ENCODE data around the gene FXYD3. TPM values are rescaled to one million over a fixed set of nuclear protein-coding genes. Genes with fewer than 3 reads are reported as not detected.

Gene FXYD3
- total and polyA plus RNA-seq, 2 experiments from 2014 or later, result 0.81 TPM; not detected in 1

DNA sequence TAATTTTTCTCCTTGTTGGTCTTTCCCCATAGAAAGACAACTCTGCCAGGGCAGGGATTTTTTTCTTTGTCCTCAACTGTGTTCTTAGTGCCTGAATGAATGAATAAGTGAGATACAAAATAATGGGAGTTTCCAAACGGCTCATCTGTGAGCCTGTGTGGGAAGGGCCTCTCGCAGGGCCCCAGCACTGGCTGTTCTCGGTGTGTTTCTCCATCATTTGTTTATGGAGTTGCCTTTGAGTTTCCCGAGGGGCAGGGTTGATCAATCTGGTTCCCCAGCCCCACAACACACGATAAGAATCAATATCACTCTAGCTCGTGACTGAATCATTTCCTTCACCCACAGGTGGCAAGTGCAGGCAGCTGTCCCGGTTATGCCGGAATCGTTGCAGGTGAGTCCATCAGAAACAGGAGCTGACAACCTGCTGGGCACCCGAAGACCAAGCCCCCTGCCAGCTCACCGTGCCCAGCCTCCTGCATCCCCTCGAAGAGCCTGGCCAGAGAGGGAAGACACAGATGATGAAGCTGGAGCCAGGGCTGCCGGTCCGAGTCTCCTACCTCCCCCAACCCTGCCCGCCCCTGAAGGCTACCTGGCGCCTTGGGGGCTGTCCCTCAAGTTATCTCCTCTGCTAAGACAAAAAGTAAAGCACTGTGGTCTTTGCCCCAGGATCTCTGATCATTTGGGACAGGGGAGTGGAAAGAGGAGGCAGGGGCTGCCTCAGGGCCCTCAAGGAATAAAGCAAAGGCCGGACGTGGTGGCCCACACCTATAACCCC, 53.8 kb downstream of the FXYD3 start:
- peaks cover 12% of the 10 kb centered on the region for H3K9me3 Mint-ChIP-seq
- H3K36me3 Mint-ChIP-seq (ENCODE audit: low read depth), result peaks cover 69% of the 10 kb centered on the region
- no peak overlapping the region for H3K4me2 ChIP-seq
- DNase-seq (ENCODE audit: low spot score) (no peak), ATAC-seq (no peak)
- no peak overlapping the region for H2AFZ ChIP-seq
- no peaks in the 10 kb centered on the region for H3K4me1 Mint-ChIP-seq
- peaks cover 4% of the 10 kb centered on the region for H3K27me3 Mint-ChIP-seq (ENCODE audit: insufficient read depth, low read depth, poor library complexity)
- H4K20me1 ChIP-seq (replicated peaks; ENCODE audit: insufficient read depth), result peaks cover 2% of the 10 kb centered on the region; the same call in 1 of the 2 replicates
- H3K27ac ChIP-seq (ENCODE audit: low read depth), result no peak overlapping the region
- H3K27ac Mint-ChIP-seq, result no peak overlapping the region
- TF ChIP-seq, protein P1, sequence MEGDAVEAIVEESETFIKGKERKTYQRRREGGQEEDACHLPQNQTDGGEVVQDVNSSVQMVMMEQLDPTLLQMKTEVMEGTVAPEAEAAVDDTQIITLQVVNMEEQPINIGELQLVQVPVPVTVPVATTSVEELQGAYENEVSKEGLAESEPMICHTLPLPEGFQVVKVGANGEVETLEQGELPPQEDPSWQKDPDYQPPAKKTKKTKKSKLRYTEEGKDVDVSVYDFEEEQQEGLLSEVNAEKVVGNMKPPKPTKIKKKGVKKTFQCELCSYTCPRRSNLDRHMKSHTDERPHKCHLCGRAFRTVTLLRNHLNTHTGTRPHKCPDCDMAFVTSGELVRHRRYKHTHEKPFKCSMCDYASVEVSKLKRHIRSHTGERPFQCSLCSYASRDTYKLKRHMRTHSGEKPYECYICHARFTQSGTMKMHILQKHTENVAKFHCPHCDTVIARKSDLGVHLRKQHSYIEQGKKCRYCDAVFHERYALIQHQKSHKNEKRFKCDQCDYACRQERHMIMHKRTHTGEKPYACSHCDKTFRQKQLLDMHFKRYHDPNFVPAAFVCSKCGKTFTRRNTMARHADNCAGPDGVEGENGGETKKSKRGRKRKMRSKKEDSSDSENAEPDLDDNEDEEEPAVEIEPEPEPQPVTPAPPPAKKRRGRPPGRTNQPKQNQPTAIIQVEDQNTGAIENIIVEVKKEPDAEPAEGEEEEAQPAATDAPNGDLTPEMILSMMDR (conservative IDR thresholded peaks at IDR 0.05; ENCODE audit: low read depth in 2 of 2), result no peak
- TF ChIP-seq JUNB (IDR thresholded peaks at IDR 0.05; ENCODE audit: unreplicated experiment), result no peak
- no peak for TF ChIP-seq NANOG (IDR thresholded peaks at IDR 0.05; ENCODE audit: borderline replicate concordance)
- TF ChIP-seq ZNF331 (CRISPR knock-in tag; IDR thresholded peaks at IDR 0.05; ENCODE audit: low read depth), result no peak
- no peak for TF ChIP-seq EZH2 (IDR thresholded peaks at IDR 0.05; ENCODE audit: low read depth, unreplicated experiment)
- TF ChIP-seq, protein P2, sequence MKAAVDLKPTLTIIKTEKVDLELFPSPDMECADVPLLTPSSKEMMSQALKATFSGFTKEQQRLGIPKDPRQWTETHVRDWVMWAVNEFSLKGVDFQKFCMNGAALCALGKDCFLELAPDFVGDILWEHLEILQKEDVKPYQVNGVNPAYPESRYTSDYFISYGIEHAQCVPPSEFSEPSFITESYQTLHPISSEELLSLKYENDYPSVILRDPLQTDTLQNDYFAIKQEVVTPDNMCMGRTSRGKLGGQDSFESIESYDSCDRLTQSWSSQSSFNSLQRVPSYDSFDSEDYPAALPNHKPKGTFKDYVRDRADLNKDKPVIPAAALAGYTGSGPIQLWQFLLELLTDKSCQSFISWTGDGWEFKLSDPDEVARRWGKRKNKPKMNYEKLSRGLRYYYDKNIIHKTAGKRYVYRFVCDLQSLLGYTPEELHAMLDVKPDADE (IDR thresholded peaks at IDR 0.05), result no peak
- TF ChIP-seq, protein P3, sequence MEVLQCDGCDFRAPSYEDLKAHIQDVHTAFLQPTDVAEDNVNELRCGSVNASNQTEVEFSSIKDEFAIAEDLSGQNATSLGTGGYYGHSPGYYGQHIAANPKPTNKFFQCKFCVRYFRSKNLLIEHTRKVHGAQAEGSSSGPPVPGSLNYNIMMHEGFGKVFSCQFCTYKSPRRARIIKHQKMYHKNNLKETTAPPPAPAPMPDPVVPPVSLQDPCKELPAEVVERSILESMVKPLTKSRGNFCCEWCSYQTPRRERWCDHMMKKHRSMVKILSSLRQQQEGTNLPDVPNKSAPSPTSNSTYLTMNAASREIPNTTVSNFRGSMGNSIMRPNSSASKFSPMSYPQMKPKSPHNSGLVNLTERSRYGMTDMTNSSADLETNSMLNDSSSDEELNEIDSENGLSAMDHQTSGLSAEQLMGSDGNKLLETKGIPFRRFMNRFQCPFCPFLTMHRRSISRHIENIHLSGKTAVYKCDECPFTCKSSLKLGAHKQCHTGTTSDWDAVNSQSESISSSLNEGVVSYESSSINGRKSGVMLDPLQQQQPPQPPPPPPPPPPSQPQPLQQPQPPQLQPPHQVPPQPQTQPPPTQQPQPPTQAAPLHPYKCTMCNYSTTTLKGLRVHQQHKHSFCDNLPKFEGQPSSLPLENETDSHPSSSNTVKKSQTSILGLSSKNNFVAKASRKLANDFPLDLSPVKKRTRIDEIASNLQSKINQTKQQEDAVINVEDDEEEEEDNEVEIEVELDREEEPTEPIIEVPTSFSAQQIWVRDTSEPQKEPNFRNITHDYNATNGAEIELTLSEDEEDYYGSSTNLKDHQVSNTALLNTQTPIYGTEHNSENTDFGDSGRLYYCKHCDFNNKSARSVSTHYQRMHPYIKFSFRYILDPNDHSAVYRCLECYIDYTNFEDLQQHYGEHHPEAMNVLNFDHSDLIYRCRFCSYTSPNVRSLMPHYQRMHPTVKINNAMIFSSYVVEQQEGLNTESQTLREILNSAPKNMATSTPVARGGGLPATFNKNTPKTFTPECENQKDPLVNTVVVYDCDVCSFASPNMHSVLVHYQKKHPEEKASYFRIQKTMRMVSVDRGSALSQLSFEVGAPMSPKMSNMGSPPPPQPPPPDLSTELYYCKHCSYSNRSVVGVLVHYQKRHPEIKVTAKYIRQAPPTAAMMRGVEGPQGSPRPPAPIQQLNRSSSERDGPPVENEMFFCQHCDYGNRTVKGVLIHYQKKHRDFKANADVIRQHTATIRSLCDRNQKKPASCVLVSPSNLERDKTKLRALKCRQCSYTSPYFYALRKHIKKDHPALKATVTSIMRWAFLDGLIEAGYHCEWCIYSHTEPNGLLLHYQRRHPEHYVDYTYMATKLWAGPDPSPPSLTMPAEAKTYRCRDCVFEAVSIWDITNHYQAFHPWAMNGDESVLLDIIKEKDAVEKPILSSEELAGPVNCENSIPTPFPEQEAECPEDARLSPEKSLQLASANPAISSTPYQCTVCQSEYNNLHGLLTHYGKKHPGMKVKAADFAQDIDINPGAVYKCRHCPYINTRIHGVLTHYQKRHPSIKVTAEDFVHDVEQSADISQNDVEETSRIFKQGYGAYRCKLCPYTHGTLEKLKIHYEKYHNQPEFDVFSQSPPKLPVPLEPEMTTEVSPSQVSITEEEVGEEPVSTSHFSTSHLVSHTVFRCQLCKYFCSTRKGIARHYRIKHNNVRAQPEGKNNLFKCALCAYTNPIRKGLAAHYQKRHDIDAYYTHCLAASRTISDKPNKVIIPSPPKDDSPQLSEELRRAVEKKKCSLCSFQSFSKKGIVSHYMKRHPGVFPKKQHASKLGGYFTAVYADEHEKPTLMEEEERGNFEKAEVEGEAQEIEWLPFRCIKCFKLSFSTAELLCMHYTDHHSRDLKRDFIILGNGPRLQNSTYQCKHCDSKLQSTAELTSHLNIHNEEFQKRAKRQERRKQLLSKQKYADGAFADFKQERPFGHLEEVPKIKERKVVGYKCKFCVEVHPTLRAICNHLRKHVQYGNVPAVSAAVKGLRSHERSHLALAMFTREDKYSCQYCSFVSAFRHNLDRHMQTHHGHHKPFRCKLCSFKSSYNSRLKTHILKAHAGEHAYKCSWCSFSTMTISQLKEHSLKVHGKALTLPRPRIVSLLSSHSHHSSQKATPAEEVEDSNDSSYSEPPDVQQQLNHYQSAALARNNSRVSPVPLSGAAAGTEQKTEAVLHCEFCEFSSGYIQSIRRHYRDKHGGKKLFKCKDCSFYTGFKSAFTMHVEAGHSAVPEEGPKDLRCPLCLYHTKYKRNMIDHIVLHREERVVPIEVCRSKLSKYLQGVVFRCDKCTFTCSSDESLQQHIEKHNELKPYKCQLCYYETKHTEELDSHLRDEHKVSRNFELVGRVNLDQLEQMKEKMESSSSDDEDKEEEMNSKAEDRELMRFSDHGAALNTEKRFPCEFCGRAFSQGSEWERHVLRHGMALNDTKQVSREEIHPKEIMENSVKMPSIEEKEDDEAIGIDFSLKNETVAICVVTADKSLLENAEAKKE (CRISPR knock-in tag; IDR thresholded peaks at IDR 0.05), result no peak
- H3K27me3 ChIP-seq (ENCODE audit: insufficient read depth), result no peaks in the 10 kb centered on the region
- no peak overlapping the region for H3K4me3 Mint-ChIP-seq
- H3K9me2 ChIP-seq (ENCODE audit: insufficient read depth), result no peaks in the 10 kb centered on the region
- H3F3A ChIP-seq (replicated peaks; ENCODE audit: low read depth), result no peaks in the 10 kb centered on the region
- peaks cover 37% of the 10 kb centered on the region for H3K36me3 ChIP-seq (ENCODE audit: insufficient read depth)
- H3K79me2 ChIP-seq (replicated peaks; ENCODE audit: insufficient read depth), result no peaks in the 10 kb centered on the region
- H3K4me3 ChIP-seq, result no peak overlapping the region
- H3K4me1 ChIP-seq (ENCODE audit: insufficient read depth), result no peaks in the 10 kb centered on the region

Measured in GM23338 (cell line).